Occipital lobe (tissue), 2 donors: Measurements from ENCODE around the gene KRTAP10-6. TPM values are rescaled to one million over a fixed set of nuclear protein-coding genes. Genes with fewer than 3 reads are reported as not detected.
"Not testable (repeated sequence)": the region's sequence is repeated elsewhere in the genome, so short reads cannot be mapped to it uniquely, and the experiment has no call there.

Source experiments
- DNase-seq: peaks from one replicate; lab custom pipeline; 2025; lab: John Stamatoyannopoulos, UW
- total RNA-seq: library from RNA; depleted of rRNA; stranded (reverse); fragments of >200 nt; gene quantifications from one replicate; pipeline ENCODE4 v1.2.3, GENCODE V29; 2014

KRTAP10-6 gene
- total RNA-seq, 1 donor from 2014 or later, result not detected

- no peak for DNase-seq
These were observed 13.8 kb downstream of the KRTAP10-6 start for GRCh38 chr21:44578371-44579055.

GRCh38 chr21:44576025-44576420 lies 16.3 kb downstream of the KRTAP10-6 start:
- no peak for DNase-seq

- no peak for DNase-seq
These were observed 16.8 kb downstream of the KRTAP10-6 start for GRCh38 chr21:44575307-44576024.

- no peak for DNase-seq
These were observed 17.6 kb downstream of the KRTAP10-6 start for GRCh38 chr21:44574457-44575306.

- DNase-seq, result not testable (repeated sequence)
These were observed 18.5 kb downstream of the KRTAP10-6 start, which contains the start of gene KRTAP10-4 for GRCh38 chr21:44573630-44574456. Gene KRTAP10-4 (plus strand): TSS chr21:44573729. CDS start chr21:44573759, 30 bp downstream.

- no peak for DNase-seq
These were observed 19.2 kb downstream of the KRTAP10-6 start for GRCh38 chr21:44572959-44573583.

- DNase-seq, result no peak
These were observed 20.2 kb downstream of the KRTAP10-6 start for GRCh38 chr21:44571844-44572782.

- no peak for DNase-seq
These were observed 21.0 kb downstream of the KRTAP10-6 start for GRCh38 chr21:44571296-44571695.

- DNase-seq, result no peak
These were observed 22.3 kb downstream of the KRTAP10-6 start for GRCh38 chr21:44569861-44570517.

- DNase-seq, result no peak
These were observed 23.4 kb downstream of the KRTAP10-6 start for GRCh38 chr21:44568667-44569556.

GRCh38 chr21:44568261-44568660 lies 24.0 kb downstream of the KRTAP10-6 start:
- no peak for DNase-seq

GRCh38 chr21:44567481-44568171 lies 24.7 kb downstream of the KRTAP10-6 start:
- DNase-seq, result no peak

GRCh38 chr21:44566403-44566802 lies 25.9 kb downstream of the KRTAP10-6 start:
- no peak for DNase-seq

GRCh38 chr21:44564886-44565598 lies 27.3 kb downstream of the KRTAP10-6 start:
- no peak for DNase-seq

- no peak for DNase-seq
These were observed 28.2 kb downstream of the KRTAP10-6 start for GRCh38 chr21:44564099-44564498.

GRCh38 chr21:44558695-44559094 lies 33.6 kb downstream of the KRTAP10-6 start, which contains the start of gene KRTAP10-3:
Gene KRTAP10-3 (minus strand): TSS chr21:44558795. CDS start chr21:44558715, 80 bp downstream.
- no peak for DNase-seq

GRCh38 chr21:44558329-44558675 lies 34.0 kb downstream of the KRTAP10-6 start:
- not testable (repeated sequence) for DNase-seq
